Small intestine (tissue), 7 donors: ENCODE data around the gene BCL6. TPM values are rescaled to one million over a fixed set of nuclear protein-coding genes. Genes with fewer than 3 reads are reported as not detected.

Experiments used
- DNase-seq, 2 donors: peaks; one replicate each; pipeline versions ENCODE4 v3.0.0 to v3.0.0-alpha.2; 2013
- FAIRE-seq: peaks from 2 replicates; lab custom pipeline; 2012; peaks lifted over from hg19 to GRCh38; lab: Jason Lieb, UNC
- H3K27ac ChIP-seq, 3 donors: one replicate each; pipeline ENCODE4 v1.5.1; 2013; ENCODE audit warnings: low read length in 2 of 3, mild to moderate bottlenecking in 2 of 3, control low read depth in 1 of 3, inconsistent platforms in 1 of 3, low read depth in 1 of 3, moderate library complexity in 1 of 3
- H3K27me3 ChIP-seq, 3 donors: one replicate each; pipeline ENCODE4 v1.6.1; 2013; ENCODE audit warnings: low read length in 3 of 3, inconsistent platforms in 1 of 3; ENCODE audit not compliant: control insufficient read depth in 3 of 3, insufficient read depth in 3 of 3
- H3K36me3 ChIP-seq, 3 donors: one replicate each; pipeline ENCODE4 v1.6.1; 2013; ENCODE audit warnings: low read length in 3 of 3, inconsistent platforms in 1 of 3, low read depth in 1 of 3, mild to moderate bottlenecking in 1 of 3, moderate library complexity in 1 of 3; ENCODE audit not compliant: control insufficient read depth in 3 of 3, insufficient read depth in 2 of 3
- H3K4me1 ChIP-seq, 3 donors: one replicate each; pipeline ENCODE4 v1.6.1; 2013; ENCODE audit warnings: low read length in 2 of 3, inconsistent platforms in 1 of 3, low read depth in 1 of 3, mild to moderate bottlenecking in 1 of 3, moderate library complexity in 1 of 3; ENCODE audit not compliant: control insufficient read depth in 3 of 3, insufficient read depth in 2 of 3
- H3K4me3 ChIP-seq, 3 donors: one replicate each; pipeline ENCODE4 v1.5.1; 2013; ENCODE audit warnings: low read length in 3 of 3, control low read depth in 1 of 3, inconsistent platforms in 1 of 3, low read depth in 1 of 3, mild to moderate bottlenecking in 1 of 3, moderate library complexity in 1 of 3
- H3K9me3 ChIP-seq, 2 donors: one replicate each; pipeline ENCODE4 v1.6.1; 2013; ENCODE audit warnings: low read depth in 1 of 2, low read length in 1 of 2; ENCODE audit not compliant: control insufficient read depth in 2 of 2, insufficient read depth in 1 of 2
- WGBS, 3 donors: extraction: QIAGEN DNeasy Blood & Tissue Kit; methylation state at CpG; one replicate each; pipeline ENCODE4 v1.1.7; 2013; 5-methylcytosine and 5-hydroxymethylcytosine counted together
- polyA plus RNA-seq, 4 donors: library from polyadenylated mRNA; stranded (reverse) in 3 of 4; unstranded in 1 of 4; fragments of 200-250 nt in 3 of 4; fragments of 120-200 nt in 1 of 4; gene quantifications; one replicate each; pipeline versions ENCODE4 v1.2.1 to v1.2.3, GENCODE V29; 2013
- donor health status: healthy with polysubstance abuse.
- donor health status: control.
- donor health status: control.
- donor health status: Bipolar disorder and iron deficiency.
- donor health status: healthy.

BCL6 gene
- polyA plus RNA-seq, 4 donors: 3.2 to 15.5 (median 4.2) TPM

- no peak for DNase-seq
- no peak for FAIRE-seq
- Histone ChIP-seq H3K27me3 (peaks cover 0 to 5% (median 0%) of the 10 kb centered on the region in 3 donors), H3K4me3 (peak overlapping the region; percentile 28 to 83 (median 68)), H3K9me3 (no peaks in the 10 kb centered on the region), H3K4me1 (peaks cover 0 to 24% (median 0%) of the 10 kb centered on the region in 3 donors), H3K27ac (peak overlapping the region; percentile 52 to 97 (median 76)), H3K36me3 (peaks cover 0 to 4% (median 4%) of the 10 kb centered on the region in 3 donors)
- WGBS, 3 donors: 0 to 1% (median 1%) methylated on average over 7 of the region's 7 CpGs
Measured at GRCh38 chr3:187738071-187738330, 7.3 kb downstream of the BCL6 start.

- FAIRE-seq: no peak
- Histone ChIP-seq H3K36me3 (peaks cover 0 to 4% (median 4%) of the 10 kb centered on the region in 3 donors), H3K27ac (peak overlapping the region; percentile 52 to 97 (median 76)), H3K4me1 (peaks cover 0 to 23% (median 0%) of the 10 kb centered on the region in 3 donors), H3K27me3 (peaks cover 0 to 5% (median 0%) of the 10 kb centered on the region in 3 donors), H3K9me3 (no peaks in the 10 kb centered on the region), H3K4me3 (peak overlapping the region; percentile 28 to 83 (median 68))
- 2 to 3% (median 3%) methylated on average over 41 of the region's 41 CpGs for WGBS, 3 donors
- DNase-seq: peak; percentile 63 to 78
Measured at GRCh38 chr3:187737368-187738070, 7.7 kb downstream of the BCL6 start.

GRCh38 chr3:187737006-187737367 lies 8.3 kb downstream of the BCL6 start:
- H3K36me3 ChIP-seq: peaks cover 0 to 8% (median 4%) of the 10 kb centered on the region in 3 donors
- H3K27ac ChIP-seq: peak overlapping the region in 1 of 3 donors; percentile 97
- peaks cover 0 to 5% (median 0%) of the 10 kb centered on the region in 3 donors for H3K27me3 ChIP-seq
- 60 to 66% (median 65%) methylated on average over 4 of the region's 4 CpGs for WGBS, 3 donors
- H3K4me3 ChIP-seq: peak overlapping the region in 1 of 3 donors; percentile 83
- no peaks in the 10 kb centered on the region for H3K9me3 ChIP-seq
- peaks cover 0 to 18% (median 0%) of the 10 kb centered on the region in 3 donors for H3K4me1 ChIP-seq
- FAIRE-seq (no peak), DNase-seq (no peak)

- no peak overlapping the region for H3K4me3 ChIP-seq
- WGBS, 3 donors: 69 to 82% (median 75%) methylated on average over 8 of the region's 8 CpGs
- H3K4me1 ChIP-seq: peaks cover 0 to 14% (median 0%) of the 10 kb centered on the region in 3 donors
- no peak for DNase-seq
- peaks cover 0 to 13% (median 6%) of the 10 kb centered on the region in 3 donors for H3K36me3 ChIP-seq
- peak overlapping the region in 1 of 3 donors; percentile 50 for H3K27ac ChIP-seq
- no peak for FAIRE-seq
- H3K27me3 ChIP-seq: peaks cover 0 to 5% (median 0%) of the 10 kb centered on the region in 3 donors
- no peaks in the 10 kb centered on the region for H3K9me3 ChIP-seq
Measured at GRCh38 chr3:187736418-187736871, 8.8 kb downstream of the BCL6 start.

- no peak overlapping the region for H3K4me3 ChIP-seq
- peaks cover 3 to 15% (median 7%) of the 10 kb centered on the region in 3 donors for H3K36me3 ChIP-seq
- WGBS, 3 donors: 81 to 89% (median 81%) methylated on average over 3 of the region's 3 CpGs
- H3K27me3 ChIP-seq: peaks cover 0 to 5% (median 0%) of the 10 kb centered on the region in 3 donors
- peaks cover 0 to 14% (median 0%) of the 10 kb centered on the region in 3 donors for H3K4me1 ChIP-seq
- H3K27ac ChIP-seq: peak overlapping the region in 1 of 3 donors; percentile 6
- no peak for FAIRE-seq
- no peaks in the 10 kb centered on the region for H3K9me3 ChIP-seq
- no peak for DNase-seq
Measured at GRCh38 chr3:187735837-187736236, 9.4 kb downstream of the BCL6 start.

- H3K36me3 ChIP-seq: peaks cover 7 to 15% (median 7%) of the 10 kb centered on the region in 3 donors
- H3K27ac ChIP-seq: no peak overlapping the region
- H3K4me1 ChIP-seq: peaks cover 0 to 11% (median 0%) of the 10 kb centered on the region in 3 donors
- DNase-seq (no peak), FAIRE-seq (no peak)
- no peak overlapping the region for H3K4me3 ChIP-seq
- H3K27me3 ChIP-seq: peaks cover 0 to 5% (median 0%) of the 10 kb centered on the region in 3 donors
- H3K9me3 ChIP-seq: no peaks in the 10 kb centered on the region
- WGBS, 3 donors: 90 to 96% (median 94%) methylated on average over 3 of the region's 3 CpGs
Measured at GRCh38 chr3:187735383-187735782, 9.9 kb downstream of the BCL6 start.

GRCh38 chr3:187734841-187735240 lies 10.4 kb downstream of the BCL6 start:
- Histone ChIP-seq H3K36me3 (peaks cover 7 to 17% (median 7%) of the 10 kb centered on the region in 3 donors), H3K9me3 (no peaks in the 10 kb centered on the region), H3K4me3 (no peak overlapping the region), H3K27ac (no peak overlapping the region), H3K27me3 (peaks cover 0 to 5% (median 0%) of the 10 kb centered on the region in 3 donors), H3K4me1 (peaks cover 0 to 6% (median 0%) of the 10 kb centered on the region in 3 donors)
- 71 to 94% (median 87%) methylated on average over 3 of the region's 3 CpGs for WGBS, 3 donors
- FAIRE-seq (no peak), DNase-seq (no peak)

GRCh38 chr3:187733371-187733770 lies 11.9 kb downstream of the BCL6 start:
- DNase-seq (no peak), FAIRE-seq (no peak)
- H3K36me3 ChIP-seq: peaks cover 8 to 25% (median 20%) of the 10 kb centered on the region in 3 donors

More at GRCh38 chr3:187733371-187733770, 11.9 kb downstream of the BCL6 start:
- Histone ChIP-seq H3K27me3 (peaks cover 0 to 5% (median 0%) of the 10 kb centered on the region in 3 donors), H3K4me3 (no peak overlapping the region), H3K27ac (no peak overlapping the region), H3K4me1 (peaks cover 0 to 6% (median 0%) of the 10 kb centered on the region in 3 donors), H3K9me3 (no peaks in the 10 kb centered on the region)
- WGBS, 3 donors: 94 to 96% (median 96%) methylated on average over 11 of the region's 11 CpGs
